SH-SY5Y (cell line): ENCODE data around the gene BRPF1.

Experiments
- GATA2 ChIP-seq: IDR thresholded peaks from 2 replicates; pipeline ENCODE4 v1.6.1; 2011; ENCODE audit warnings: mild to moderate bottlenecking, low read depth, low read length
- GATA3 ChIP-seq: IDR thresholded peaks from 2 replicates; pipeline ENCODE4 v1.6.1; 2011; ENCODE audit warnings: low read depth, mild to moderate bottlenecking, low read length, moderate library complexity

The BRPF1 gene, protein sequence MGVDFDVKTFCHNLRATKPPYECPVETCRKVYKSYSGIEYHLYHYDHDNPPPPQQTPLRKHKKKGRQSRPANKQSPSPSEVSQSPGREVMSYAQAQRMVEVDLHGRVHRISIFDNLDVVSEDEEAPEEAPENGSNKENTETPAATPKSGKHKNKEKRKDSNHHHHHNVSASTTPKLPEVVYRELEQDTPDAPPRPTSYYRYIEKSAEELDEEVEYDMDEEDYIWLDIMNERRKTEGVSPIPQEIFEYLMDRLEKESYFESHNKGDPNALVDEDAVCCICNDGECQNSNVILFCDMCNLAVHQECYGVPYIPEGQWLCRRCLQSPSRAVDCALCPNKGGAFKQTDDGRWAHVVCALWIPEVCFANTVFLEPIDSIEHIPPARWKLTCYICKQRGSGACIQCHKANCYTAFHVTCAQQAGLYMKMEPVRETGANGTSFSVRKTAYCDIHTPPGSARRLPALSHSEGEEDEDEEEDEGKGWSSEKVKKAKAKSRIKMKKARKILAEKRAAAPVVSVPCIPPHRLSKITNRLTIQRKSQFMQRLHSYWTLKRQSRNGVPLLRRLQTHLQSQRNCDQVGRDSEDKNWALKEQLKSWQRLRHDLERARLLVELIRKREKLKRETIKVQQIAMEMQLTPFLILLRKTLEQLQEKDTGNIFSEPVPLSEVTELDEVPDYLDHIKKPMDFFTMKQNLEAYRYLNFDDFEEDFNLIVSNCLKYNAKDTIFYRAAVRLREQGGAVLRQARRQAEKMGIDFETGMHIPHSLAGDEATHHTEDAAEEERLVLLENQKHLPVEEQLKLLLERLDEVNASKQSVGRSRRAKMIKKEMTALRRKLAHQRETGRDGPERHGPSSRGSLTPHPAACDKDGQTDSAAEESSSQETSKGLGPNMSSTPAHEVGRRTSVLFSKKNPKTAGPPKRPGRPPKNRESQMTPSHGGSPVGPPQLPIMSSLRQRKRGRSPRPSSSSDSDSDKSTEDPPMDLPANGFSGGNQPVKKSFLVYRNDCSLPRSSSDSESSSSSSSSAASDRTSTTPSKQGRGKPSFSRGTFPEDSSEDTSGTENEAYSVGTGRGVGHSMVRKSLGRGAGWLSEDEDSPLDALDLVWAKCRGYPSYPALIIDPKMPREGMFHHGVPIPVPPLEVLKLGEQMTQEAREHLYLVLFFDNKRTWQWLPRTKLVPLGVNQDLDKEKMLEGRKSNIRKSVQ (N-terminal part only)

DNA sequence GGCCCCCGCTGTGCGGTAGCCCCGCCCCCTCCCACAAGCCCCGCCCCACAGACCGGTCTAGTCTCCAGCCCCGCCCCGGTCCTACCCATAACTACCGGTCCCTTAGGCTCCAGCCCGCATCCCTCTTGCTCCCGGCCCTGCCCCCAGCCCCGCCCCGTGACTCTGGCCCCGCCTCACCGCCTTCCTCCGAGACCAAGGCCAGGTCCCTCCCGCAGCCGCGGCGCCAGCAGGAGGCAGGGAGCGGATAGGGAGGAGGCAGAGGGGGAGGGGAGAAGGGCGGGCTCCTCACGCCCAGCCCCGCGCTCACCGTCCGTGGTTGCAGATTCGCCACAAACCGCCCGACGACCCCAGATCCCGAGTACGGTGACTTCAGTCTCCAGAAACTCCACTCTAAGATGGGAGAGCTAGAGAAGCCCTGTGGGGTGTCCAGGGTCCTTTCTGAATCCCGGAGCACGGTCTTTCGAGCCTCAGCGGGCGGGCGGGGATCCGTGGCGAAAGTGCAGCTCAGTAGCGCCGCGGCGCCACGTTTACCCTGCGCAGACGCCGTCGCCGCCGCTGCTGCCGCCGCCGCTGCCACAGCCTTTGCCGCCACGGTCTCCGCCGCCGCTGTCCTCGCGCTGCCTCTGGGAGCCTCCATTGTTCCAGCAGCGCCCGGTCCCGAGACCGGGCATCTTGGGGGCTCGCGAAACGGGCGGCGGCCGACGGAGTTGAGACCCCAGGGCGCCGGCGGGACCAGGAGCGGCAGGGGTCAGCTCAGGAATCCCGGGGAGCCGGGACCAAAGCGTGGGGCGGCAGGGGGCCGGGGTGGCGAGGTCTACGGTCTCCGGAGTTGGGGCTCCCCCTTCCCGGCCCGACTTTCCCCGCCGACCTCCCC is at the start of gene BRPF1:
Gene BRPF1 (plus strand): TSS at position 530 of the 874 bp plus-strand sequence. CDS start 2,406 bp downstream, outside the sequence.
- TF ChIP-seq GATA2: no peak

DNA sequence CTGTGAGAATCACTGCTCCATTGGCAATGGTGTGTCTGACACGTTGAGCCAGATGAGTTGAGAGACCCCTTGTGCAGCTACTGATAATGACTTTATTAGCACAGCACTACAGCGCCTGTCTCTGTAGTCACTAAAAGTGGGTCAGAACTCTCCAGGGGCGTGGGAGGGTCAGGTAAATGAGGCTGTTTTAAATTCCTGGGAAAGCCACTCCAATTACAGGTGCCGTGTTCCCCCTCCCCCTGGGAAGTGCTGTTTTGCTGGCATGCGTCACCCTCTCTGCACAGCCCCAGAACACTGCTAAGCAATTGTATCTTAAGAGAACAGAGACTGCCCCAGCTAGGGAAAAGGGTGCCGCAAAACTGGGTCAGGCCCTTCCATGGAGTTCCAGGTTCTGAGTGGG is 49.4 kb upstream of the BRPF1 start:
- TF ChIP-seq GATA3 (no peak), GATA2 (no peak)

- TF ChIP-seq GATA3: no peak
- no peak for TF ChIP-seq GATA2
Measured at GRCh38 chr3:9683426-9683825, 48.1 kb upstream of the BRPF1 start.

DNA sequence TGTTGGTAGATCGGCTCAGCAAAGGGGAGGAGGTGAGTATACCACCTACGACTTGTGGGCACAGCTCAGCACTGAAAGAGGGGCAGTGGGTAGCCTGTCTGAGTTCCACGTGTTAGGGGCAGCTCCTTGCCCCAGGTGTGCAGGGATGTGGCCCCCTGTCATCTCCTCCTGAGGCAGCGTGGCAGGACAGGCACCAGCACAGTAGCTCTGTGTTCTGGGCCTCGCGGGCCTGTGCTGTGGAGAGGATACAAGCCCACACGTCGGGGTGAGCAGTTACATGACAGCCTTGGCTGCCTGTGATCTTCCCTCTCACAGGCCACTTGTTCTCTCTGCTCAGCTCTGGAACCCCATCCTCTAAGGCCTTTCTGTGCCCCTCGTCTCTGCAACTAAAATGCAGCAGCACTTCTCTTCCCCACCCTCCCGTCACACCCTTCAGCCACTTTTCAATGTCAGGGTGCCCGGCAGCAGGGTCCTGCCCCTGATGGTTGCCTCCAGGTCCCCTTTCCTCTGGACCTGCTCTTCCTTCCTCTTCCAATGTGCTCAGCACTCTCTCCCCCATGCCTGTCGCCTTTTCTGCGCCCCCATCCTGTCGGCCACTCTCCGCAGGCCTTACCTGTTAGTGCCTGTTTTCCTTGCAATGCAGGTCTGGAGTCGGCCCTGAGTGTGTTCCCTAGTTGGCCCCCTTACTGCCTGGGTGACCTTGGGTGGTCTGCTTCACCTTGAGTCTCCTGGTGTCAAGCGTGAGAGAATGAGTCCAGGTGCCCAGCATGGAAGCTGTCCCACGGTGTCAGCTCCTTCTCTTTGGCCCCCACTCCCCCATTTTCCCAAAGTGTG is 46.1 kb upstream of the BRPF1 start:
- no peak for TF ChIP-seq GATA3
- TF ChIP-seq GATA2: no peak

- no peak for TF ChIP-seq GATA2
- no peak for TF ChIP-seq GATA3
Measured at GRCh38 chr3:9686050-9686550, 45.4 kb upstream of the BRPF1 start.

GRCh38 chr3:9686703-9687102 is 44.8 kb upstream of the BRPF1 start:
- TF ChIP-seq GATA2: no peak
- TF ChIP-seq GATA3: no peak

GRCh38 chr3:9687514-9687913 is 44.0 kb upstream of the BRPF1 start:
- no peak for TF ChIP-seq GATA2
- TF ChIP-seq GATA3: no peak

DNA sequence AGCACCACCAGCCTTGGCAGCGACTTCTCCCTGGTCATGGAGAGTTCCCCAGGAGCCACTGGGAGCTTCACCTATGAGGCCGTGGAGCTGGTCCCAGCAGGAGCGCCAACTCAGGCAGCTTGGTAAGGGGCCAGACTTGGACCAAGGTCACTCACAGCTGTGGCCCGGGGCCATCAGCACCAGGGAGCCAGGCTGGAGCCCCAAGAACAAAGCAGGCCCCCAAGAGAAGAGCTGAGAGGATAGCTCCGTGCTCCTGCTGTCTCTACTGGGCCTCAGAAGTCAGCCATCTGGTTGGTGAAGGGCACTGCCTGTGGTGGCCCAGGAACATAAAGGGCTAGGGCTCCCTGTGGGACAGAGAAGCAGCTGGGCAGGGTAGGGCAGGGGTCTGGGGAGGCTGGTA is 42.6 kb upstream of the BRPF1 start:
- TF ChIP-seq GATA2 (no peak), GATA3 (no peak)

DNA sequence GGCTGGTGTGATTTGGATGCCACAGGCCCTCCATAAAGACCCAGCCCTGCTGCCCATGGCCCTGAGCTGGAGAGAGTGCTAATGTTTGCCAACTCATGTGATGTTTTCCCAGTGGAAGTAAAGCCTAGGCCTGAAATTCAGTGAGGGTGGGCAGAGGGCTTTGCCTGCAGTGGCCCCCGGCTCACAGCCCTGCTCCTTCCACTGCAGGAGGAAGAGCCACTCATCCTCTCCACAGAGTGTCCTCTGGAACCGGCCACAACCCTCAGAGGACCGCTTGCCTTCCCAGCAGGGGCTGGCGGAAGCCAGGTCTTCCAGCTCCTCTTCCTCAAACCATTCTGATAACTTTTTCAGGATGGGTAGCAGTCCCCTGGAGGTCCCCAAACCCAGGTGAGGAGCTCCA is 41.8 kb upstream of the BRPF1 start:
- TF ChIP-seq GATA2 (no peak), GATA3 (no peak)

GRCh38 chr3:9690451-9691450 is 40.8 kb upstream of the BRPF1 start:
- no peak for TF ChIP-seq GATA3
- no peak for TF ChIP-seq GATA2

DNA sequence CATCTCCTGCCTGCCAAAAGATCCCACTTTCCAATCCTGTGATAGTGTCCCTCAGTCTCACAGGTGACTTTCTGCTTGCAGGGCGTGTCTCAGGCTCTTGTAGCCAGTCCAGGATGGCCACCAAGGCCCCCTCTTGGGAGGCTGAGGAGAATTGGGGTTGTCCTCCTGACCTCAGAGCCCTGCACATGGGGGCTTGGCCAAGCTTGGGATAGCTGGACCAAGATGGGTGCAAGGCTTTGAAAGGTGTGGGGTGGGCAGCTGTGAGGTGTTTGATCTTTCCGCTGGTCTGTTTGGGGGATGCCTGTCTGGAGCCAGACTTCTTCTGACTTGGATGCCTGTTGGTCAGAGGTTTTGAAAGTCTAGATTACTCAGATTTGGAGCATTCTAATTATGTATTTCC is 39.9 kb upstream of the BRPF1 start:
- no peak for TF ChIP-seq GATA3
- TF ChIP-seq GATA2: no peak

DNA sequence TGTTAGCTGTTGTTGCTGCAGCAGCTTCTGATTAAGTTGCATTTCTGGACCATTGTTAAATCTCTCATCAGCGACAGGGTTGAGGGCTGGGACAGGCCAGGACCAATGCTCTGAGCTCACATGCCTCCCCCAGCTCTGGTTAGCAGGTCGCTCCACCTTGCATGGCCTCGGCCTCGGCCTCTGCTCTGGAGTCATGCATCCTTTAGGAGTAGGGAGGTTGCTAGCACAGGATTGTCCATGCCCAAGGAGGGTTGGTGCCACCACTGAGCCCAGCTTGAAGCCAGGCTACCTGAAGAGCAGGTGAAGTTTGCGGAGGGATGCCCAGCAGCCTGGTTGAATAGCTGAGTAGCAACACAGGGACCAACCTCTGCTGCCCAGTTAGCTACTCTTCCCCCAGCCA is 39.1 kb upstream of the BRPF1 start:
- TF ChIP-seq GATA3 (no peak), GATA2 (no peak)
